ENCODE measurements around the gene ELMOD1.

ELMOD1 gene

DNA sequence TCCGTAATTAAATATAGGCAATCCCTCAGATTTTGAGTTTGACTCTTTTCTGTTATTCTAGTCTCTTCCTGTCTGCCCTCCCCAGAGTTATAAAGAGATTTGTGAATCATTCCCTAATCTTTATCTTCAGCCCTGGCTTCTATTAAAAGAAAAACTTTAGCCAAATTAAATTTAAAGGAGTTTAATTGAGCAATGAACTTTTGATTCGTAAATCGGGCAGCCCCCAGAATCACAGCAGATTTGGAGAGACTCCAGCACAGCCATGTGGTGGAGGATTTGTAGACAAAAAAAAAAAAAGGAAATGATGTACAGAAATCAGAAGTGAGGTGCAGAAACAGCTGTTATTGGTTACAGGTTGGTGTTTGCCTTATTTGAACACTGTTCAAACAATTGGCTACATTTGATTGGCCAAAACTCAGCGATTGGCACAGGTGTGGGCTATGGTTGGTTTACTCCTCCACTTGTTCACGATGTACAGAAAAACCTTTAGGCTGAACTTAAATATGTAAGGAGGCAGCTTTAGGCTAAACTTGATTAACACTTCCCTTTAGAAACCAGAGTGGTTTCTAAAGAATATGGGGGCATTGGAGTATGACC, 23.1 kb upstream of the ELMOD1 start:
- Histone ChIP-seq H4K20me1 (ENCODE audit: control insufficient read depth, insufficient read depth, low read depth, low read length) (no peaks in the 10 kb centered on the region), H3K27ac (ENCODE audit: low read depth, low read length) (peak overlapping the region; percentile 70), H3K4me2 (ENCODE audit: low read length) (peak overlapping the region; percentile 96), H3K9me2 (replicated peaks; ENCODE audit: control insufficient read depth, low read length) (no peaks in the 10 kb centered on the region), H3K79me2 (ENCODE audit: control insufficient read depth, low read length) (peaks cover 30% of the 10 kb centered on the region), H3K4me3 (ENCODE audit: low read length) (peak overlapping the region; percentile 79), H3K4me1 (ENCODE audit: control insufficient read depth, low read length) (peaks cover 50% of the 10 kb centered on the region), H3F3A (ENCODE audit: control insufficient read depth, insufficient read depth) (peaks cover 26% of the 10 kb centered on the region), H3K36me3 (ENCODE audit: control insufficient read depth, low read length) (0 out of 2 replicates have a peak, but pooled peaks cover 5% of the 10 kb centered on the region), H3K9me3 (ENCODE audit: control insufficient read depth, insufficient read depth, low read length) (no peaks in the 10 kb centered on the region), H3K27me3 (ENCODE audit: control insufficient read depth, low read length) (no peaks in the 10 kb centered on the region)
- no peak for TF ChIP-seq EZH2phosphoT487 (IDR thresholded peaks at IDR 0.05; ENCODE audit: borderline replicate concordance, low read length)
- TF ChIP-seq, protein P1, sequence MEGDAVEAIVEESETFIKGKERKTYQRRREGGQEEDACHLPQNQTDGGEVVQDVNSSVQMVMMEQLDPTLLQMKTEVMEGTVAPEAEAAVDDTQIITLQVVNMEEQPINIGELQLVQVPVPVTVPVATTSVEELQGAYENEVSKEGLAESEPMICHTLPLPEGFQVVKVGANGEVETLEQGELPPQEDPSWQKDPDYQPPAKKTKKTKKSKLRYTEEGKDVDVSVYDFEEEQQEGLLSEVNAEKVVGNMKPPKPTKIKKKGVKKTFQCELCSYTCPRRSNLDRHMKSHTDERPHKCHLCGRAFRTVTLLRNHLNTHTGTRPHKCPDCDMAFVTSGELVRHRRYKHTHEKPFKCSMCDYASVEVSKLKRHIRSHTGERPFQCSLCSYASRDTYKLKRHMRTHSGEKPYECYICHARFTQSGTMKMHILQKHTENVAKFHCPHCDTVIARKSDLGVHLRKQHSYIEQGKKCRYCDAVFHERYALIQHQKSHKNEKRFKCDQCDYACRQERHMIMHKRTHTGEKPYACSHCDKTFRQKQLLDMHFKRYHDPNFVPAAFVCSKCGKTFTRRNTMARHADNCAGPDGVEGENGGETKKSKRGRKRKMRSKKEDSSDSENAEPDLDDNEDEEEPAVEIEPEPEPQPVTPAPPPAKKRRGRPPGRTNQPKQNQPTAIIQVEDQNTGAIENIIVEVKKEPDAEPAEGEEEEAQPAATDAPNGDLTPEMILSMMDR (IDR thresholded peaks at IDR 0.05; ENCODE audit: low read depth, low read length, poor library complexity, severe bottlenecking) = no peak

DNA sequence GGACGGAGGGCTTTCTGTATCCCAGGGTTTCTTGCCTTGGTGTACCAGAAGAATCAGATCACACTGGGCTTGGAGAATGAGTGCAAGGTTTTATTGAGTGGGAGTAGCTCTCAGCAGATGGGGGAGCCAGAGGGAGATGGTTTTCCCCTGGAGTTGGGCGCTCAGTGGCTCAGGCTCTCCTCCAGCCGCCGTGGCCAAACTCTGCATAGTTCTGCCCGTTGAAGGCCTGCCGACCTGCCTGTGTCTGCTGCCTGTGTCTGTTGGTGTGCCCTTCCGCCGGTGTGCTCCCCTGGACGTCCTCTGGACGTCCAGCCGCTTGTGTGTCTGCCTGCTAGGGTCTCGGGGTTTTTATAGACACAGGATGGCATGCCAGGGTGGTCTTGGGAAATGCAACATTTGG, 20.9 kb upstream of the ELMOD1 start:
- Histone ChIP-seq H3K9me2 (replicated peaks; ENCODE audit: control insufficient read depth, low read length) (no peaks in the 10 kb centered on the region), H3K9me3 (ENCODE audit: control insufficient read depth, insufficient read depth, low read length) (no peaks in the 10 kb centered on the region), H3K27ac (ENCODE audit: low read depth, low read length) (no peak overlapping the region), H3K4me2 (ENCODE audit: low read length) (no peak overlapping the region), H3K27me3 (ENCODE audit: control insufficient read depth, low read length) (no peaks in the 10 kb centered on the region), H3K36me3 (ENCODE audit: control insufficient read depth, low read length) (0 out of 2 replicates have a peak, but pooled peaks cover 2% of the 10 kb centered on the region), H3K79me2 (ENCODE audit: control insufficient read depth, low read length) (peaks cover 8% of the 10 kb centered on the region), H4K20me1 (ENCODE audit: control insufficient read depth, insufficient read depth, low read depth, low read length) (no peaks in the 10 kb centered on the region), H3K4me1 (ENCODE audit: control insufficient read depth, low read length) (peaks cover 30% of the 10 kb centered on the region), H3F3A (ENCODE audit: control insufficient read depth, insufficient read depth) (peaks cover 17% of the 10 kb centered on the region), H3K4me3 (ENCODE audit: low read length) (no peak overlapping the region)
- no peak for TF ChIP-seq EZH2phosphoT487 (IDR thresholded peaks at IDR 0.05; ENCODE audit: borderline replicate concordance, low read length)
- TF ChIP-seq, protein P1 (IDR thresholded peaks at IDR 0.05; ENCODE audit: low read depth, low read length, poor library complexity, severe bottlenecking) = no peak

DNA sequence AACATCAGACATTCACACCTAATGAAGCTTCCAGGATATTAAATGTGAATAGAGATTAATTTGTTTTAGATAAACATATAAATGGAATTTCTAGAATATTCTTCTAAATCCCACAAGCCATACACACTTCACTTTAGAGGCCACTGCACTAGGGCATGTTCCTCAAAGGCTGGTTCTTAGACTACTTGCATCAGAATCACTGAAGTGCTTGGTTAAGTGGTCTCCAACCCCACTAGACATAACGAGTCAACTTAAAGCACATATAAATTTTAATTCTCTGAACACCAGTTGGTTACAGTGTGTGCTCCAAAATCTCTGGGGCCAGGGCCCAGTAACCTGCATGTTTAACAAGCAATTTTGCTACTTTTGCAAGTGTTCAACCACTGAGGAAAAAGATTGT, 17.5 kb upstream of the ELMOD1 start:
- no peak for TF ChIP-seq EZH2phosphoT487 (IDR thresholded peaks at IDR 0.05; ENCODE audit: borderline replicate concordance, low read length)
- TF ChIP-seq, protein P1 (IDR thresholded peaks at IDR 0.05; ENCODE audit: low read depth, low read length, poor library complexity, severe bottlenecking) = no peak
- no peaks in the 10 kb centered on the region for H3K9me3 ChIP-seq (ENCODE audit: control insufficient read depth, insufficient read depth, low read length)
- peaks cover 4% of the 10 kb centered on the region for H3F3A ChIP-seq (ENCODE audit: control insufficient read depth, insufficient read depth)
- no peak overlapping the region for H3K27ac ChIP-seq (ENCODE audit: low read depth, low read length)
- H3K4me1 ChIP-seq (ENCODE audit: control insufficient read depth, low read length) = peaks cover 2% of the 10 kb centered on the region
- H3K9me2 ChIP-seq (replicated peaks; ENCODE audit: control insufficient read depth, low read length) = no peaks in the 10 kb centered on the region
- no peaks in the 10 kb centered on the region for H4K20me1 ChIP-seq (ENCODE audit: control insufficient read depth, insufficient read depth, low read depth, low read length)
- no peak overlapping the region for H3K4me3 ChIP-seq (ENCODE audit: low read length)
- H3K4me2 ChIP-seq (ENCODE audit: low read length) = no peak overlapping the region
- H3K27me3 ChIP-seq (ENCODE audit: control insufficient read depth, low read length) = no peaks in the 10 kb centered on the region
- H3K79me2 ChIP-seq (ENCODE audit: control insufficient read depth, low read length) = no peaks in the 10 kb centered on the region
- H3K36me3 ChIP-seq (ENCODE audit: control insufficient read depth, low read length) = no peaks in the 10 kb centered on the region

Data from DOHH2 (cell line).